Putamen (tissue), 1 donor: ENCODE data around the gene COL4A2.

Experiments
- DNase-seq: peaks from one replicate; pipeline ENCODE4 v3.0.0-alpha.2; 2016; ENCODE audit warnings: low spot score

The COL4A2 gene

GRCh38 chr13:110306960-110307766 is at the start of gene COL4A2, which contains the start of gene COL4A1:
TSS of gene COL4A2 (plus strand) at chr13:110307284. CDS start at chr13:110307904, 620 bp downstream.
TSS of gene COL4A1 (minus strand) at chr13:110307157. CDS start at chr13:110307027, 130 bp downstream.
- DNase-seq: no peak

GRCh38 chr13:110257408-110257807 is 49.7 kb upstream of the COL4A2 start:
- DNase-seq: no peak

- DNase-seq: no peak
Measured at GRCh38 chr13:110258876-110259631, 48.0 kb upstream of the COL4A2 start.

GRCh38 chr13:110259651-110260050 is 47.4 kb upstream of the COL4A2 start:
- no peak for DNase-seq

GRCh38 chr13:110261166-110262081 is 45.7 kb upstream of the COL4A2 start:
- no peak for DNase-seq

GRCh38 chr13:110262082-110262436 is 45.0 kb upstream of the COL4A2 start:
- no peak for DNase-seq

- DNase-seq: no peak
Measured at GRCh38 chr13:110262508-110263291, 44.4 kb upstream of the COL4A2 start.

- no peak for DNase-seq
Measured at GRCh38 chr13:110263404-110263803, 43.7 kb upstream of the COL4A2 start.

GRCh38 chr13:110263888-110264287 is 43.2 kb upstream of the COL4A2 start:
- DNase-seq: no peak

- DNase-seq: no peak
Measured at GRCh38 chr13:110264685-110265275, 42.3 kb upstream of the COL4A2 start.

- DNase-seq: no peak
Measured at GRCh38 chr13:110265341-110265681, 41.8 kb upstream of the COL4A2 start.

GRCh38 chr13:110265682-110266430 is 41.2 kb upstream of the COL4A2 start:
- DNase-seq: no peak

- DNase-seq: no peak
Measured at GRCh38 chr13:110266431-110266809, 40.7 kb upstream of the COL4A2 start.

GRCh38 chr13:110266983-110267382 is 40.1 kb upstream of the COL4A2 start:
- DNase-seq: no peak

GRCh38 chr13:110268061-110268460 is 39.0 kb upstream of the COL4A2 start:
- no peak for DNase-seq

- no peak for DNase-seq
Measured at GRCh38 chr13:110268576-110269185, 38.4 kb upstream of the COL4A2 start.

- no peak for DNase-seq
Measured at GRCh38 chr13:110269509-110270185, 37.4 kb upstream of the COL4A2 start.

- DNase-seq: no peak
Measured at GRCh38 chr13:110270507-110270906, 36.6 kb upstream of the COL4A2 start.

- DNase-seq: no peak
Measured at GRCh38 chr13:110271313-110271712, 35.8 kb upstream of the COL4A2 start.
